GM12878 (cell line): Measurements from ENCODE around the gene PDE7B. TPM values are rescaled to one million over a fixed set of nuclear protein-coding genes. Genes with fewer than 3 reads are reported as not detected.

ENCODE experiments used
- ATAC-seq: fragments of 200-7000 bp; cut with Tn5 transposase; 3 replicates; pipeline ENCODE4 v1.9.1; 2020; ENCODE audit warnings: mild to moderate bottlenecking, moderate library complexity
- BruUV-seq: library from RNA; stranded (reverse); fragments of 400-500 nt; replicated peaks from 2 replicates; lab custom pipeline; 2021; lab: Mats Ljungman, UMichigan
- CTCF ChIA-PET: fragments of 300-600 bp; sonication (Branson Sonifier 250); formaldehyde crosslinking; extraction: SDS; loops from one replicate; lab custom pipeline; 2021; ENCODE audit warnings: inconsistent platforms; lab: Yijun Ruan, JAX
- POLR2A ChIA-PET: fragments of 350-600 bp; formaldehyde crosslinking; extraction: SDS; loops from one replicate; lab custom pipeline; 2021; ENCODE audit warnings: inconsistent platforms; lab: Charles Lee
- RAD21 ChIA-PET: fragments of 300-600 bp; sonication (Branson Sonifier 250); formaldehyde crosslinking; loops from one replicate; lab custom pipeline; 2023; ENCODE audit warnings: antibody characterized with exemption; ENCODE audit not compliant: unreplicated experiment; lab: Charles Lee
- SMC1A ChIA-PET: fragments of 300-600 bp; sonication (Branson Sonifier 250); formaldehyde crosslinking; loops from one replicate; lab custom pipeline; 2023; ENCODE audit not compliant: unreplicated experiment, uncharacterized antibody; lab: Charles Lee
- DNase-seq: peaks from one replicate; pipeline ENCODE4 v3.0.0-alpha.2; 2011; ENCODE audit warnings: low read depth, low spot score
- FAIRE-seq: peaks from 3 replicates; lab custom pipeline; 2011; peaks lifted over from hg19 to GRCh38; lab: Jason Lieb, UNC
- H2AFZ ChIP-seq: 2 replicates; pipeline ENCODE4 v1.6.0; 2011; ENCODE audit warnings: low read depth, low read length, control low read depth; ENCODE audit not compliant: control insufficient read depth
- H3K27ac ChIP-seq: 2 replicates; pipeline ENCODE4 v1.5.1; 2011; ENCODE audit warnings: control low read depth; ENCODE audit not compliant: control insufficient read depth, insufficient read depth
- H3K27me3 ChIP-seq, 2 experiments: replicated peaks in 1 of 2; 2 replicates each; pipeline versions ENCODE4 v1.6.0 to v1.6.1; 2011; ENCODE audit warnings: low read length in 1 of 2; ENCODE audit not compliant: control insufficient read depth in 2 of 2, insufficient read depth in 2 of 2
- H3K36me3 ChIP-seq, 2 experiments: 2 replicates each; pipeline ENCODE4 v1.5.1; 2011; ENCODE audit warnings: low read length in 1 of 2; ENCODE audit not compliant: control insufficient read depth in 2 of 2, insufficient read depth in 2 of 2
- H3K4me1 ChIP-seq: 2 replicates; pipeline ENCODE4 v1.6.1; 2011; ENCODE audit warnings: mild to moderate bottlenecking, low read length, moderate library complexity, mixed read lengths; ENCODE audit not compliant: control insufficient read depth, insufficient read depth
- H3K4me2 ChIP-seq: 2 replicates; pipeline ENCODE4 v1.6.0; 2011; ENCODE audit warnings: control low read depth; ENCODE audit not compliant: control insufficient read depth, insufficient read depth
- H3K4me3 ChIP-seq: fragments of 200-600 bp; sonication (generic); 2 replicates; pipeline ENCODE4 v1.5.1; 2016
- H3K79me2 ChIP-seq: 2 replicates; pipeline ENCODE4 v1.6.0; 2011; ENCODE audit warnings: low read length; ENCODE audit not compliant: control insufficient read depth, insufficient read depth
- H3K9ac ChIP-seq: 2 replicates; pipeline ENCODE4 v1.8.0; 2011; ENCODE audit warnings: low read length, control low read depth, mixed read lengths; ENCODE audit not compliant: control insufficient read depth, insufficient read depth
- H3K9me3 ChIP-seq: replicated peaks from 3 replicates; pipeline ENCODE4 v1.5.1; 2011; ENCODE audit warnings: mild to moderate bottlenecking, low read length; ENCODE audit not compliant: control insufficient read depth, insufficient read depth
- H4K20me1 ChIP-seq: 2 replicates; pipeline ENCODE4 v1.6.0; 2011; ENCODE audit not compliant: control insufficient read depth, insufficient read depth
- HCFC1 ChIP-seq: fragments of 150-350 bp; IDR thresholded peaks from 2 replicates; pipeline ENCODE4 v1.6.1; 2014; ENCODE audit warnings: low read length
- PAX8 ChIP-seq: fragments of 450-650 bp; IDR thresholded peaks from 2 replicates; pipeline ENCODE4 v1.6.1; 2017; ENCODE audit warnings: mild to moderate bottlenecking, moderate library complexity
- POLR2AphosphoS2 ChIP-seq: IDR thresholded peaks from 2 replicates; pipeline ENCODE4 v1.6.1; 2011; ENCODE audit warnings: low read depth, mild to moderate bottlenecking, low read length, improper control_type of control experiment, moderate library complexity
- RAD51 ChIP-seq: fragments of 450-650 bp; IDR thresholded peaks from 2 replicates; pipeline ENCODE4 v1.6.1; 2016; ENCODE audit warnings: moderate library complexity, mild to moderate bottlenecking, inconsistent platforms
- SMAD5 ChIP-seq: IDR thresholded peaks from 2 replicates; pipeline ENCODE4 v1.6.1; 2016; ENCODE audit warnings: antibody characterized with exemption, low read depth
- STAT3 ChIP-seq: IDR thresholded peaks from 2 replicates; pipeline ENCODE4 v1.6.1; 2011; ENCODE audit warnings: low read depth, low read length, improper control_type of control experiment
- SUPT20H ChIP-seq: IDR thresholded peaks from 2 replicates; pipeline ENCODE4 v1.6.1; 2011; ENCODE audit warnings: low read depth, mild to moderate bottlenecking, low read length, moderate library complexity, borderline replicate concordance; ENCODE audit not compliant: control insufficient read depth
- ZNF217 ChIP-seq: fragments of 450-650 bp; IDR thresholded peaks from 2 replicates; pipeline ENCODE4 v1.6.1; 2017; ENCODE audit warnings: antibody characterized with exemption, mild to moderate bottlenecking
- ZSCAN29 ChIP-seq: fragments of 450-650 bp; IDR thresholded peaks from 2 replicates; pipeline ENCODE4 v1.6.1; 2017; ENCODE audit warnings: mild to moderate bottlenecking, moderate library complexity
- WGBS: methylation state at CpG from one replicate; pipeline ENCODE4 v1.1.6; 2016; ENCODE audit warnings: low lambda C conversion rate; ENCODE audit not compliant: insufficient replicate concordance, insufficient coverage; ENCODE audit errors: missing lambda C conversion rate; 5-methylcytosine and 5-hydroxymethylcytosine counted together
- in situ Hi-C: fragments of 300-500 bp; cut with MboI; formaldehyde crosslinking; loops from 9 replicates; pipeline ENCODE4 v1.14.3; 2018; ENCODE audit warnings: mixed read lengths
- intact Hi-C: fragments of 100-400 bp; cut with micrococcal nuclease; formaldehyde crosslinking; loops from one replicate; pipeline ENCODE4 v1.14.2; 2022; ENCODE audit not compliant: unreplicated experiment
- polyA plus RNA-seq, 11 experiments: library from polyadenylated mRNA; depleted of rRNA in 4 of 11; unstranded in 6 of 11; stranded (reverse) in 5 of 11; fragments of >200 nt; fragmentation: Nextera tagmentation in 4 of 11; fragmentation: Illumina TruSeq in 1 of 11; extraction: Ambion mirVana in 4 of 11; extraction: Trizol in 1 of 11; gene quantifications; 1 replicate in 1 of 11; 2 replicates in 10 of 11; pipeline versions ENCODE4 v1.2.1 to v1.2.3, GENCODE V29; 2011 to 2016; ENCODE audit warnings: inconsistent platforms in 2 of 11, missing spikeins in 2 of 11, low read depth in 1 of 11
- total RNA-seq, 4 experiments: library from RNA; depleted of rRNA in 3 of 4; stranded (reverse); fragments of >200 nt in 3 of 4; fragmentation: Illumina TruSeq in 1 of 4; extraction: Trizol in 1 of 4; gene quantifications; 2 replicates each; pipeline versions ENCODE4 v1.2.1 to v1.2.3, GENCODE V29; 2013 to 2021
- TF ChIP-seq, protein P1 (sequence below): IDR thresholded peaks from 2 replicates; pipeline ENCODE4 v1.6.1; 2011; ENCODE audit warnings: low read depth, mild to moderate bottlenecking, low read length, moderate library complexity, borderline replicate concordance; ENCODE audit errors: extremely low read depth
- TF ChIP-seq, protein P2 (sequence below): fragments of 450-650 bp; IDR thresholded peaks from 2 replicates; pipeline ENCODE4 v1.6.1; 2017; ENCODE audit warnings: mild to moderate bottlenecking, moderate library complexity
- TF ChIP-seq, protein P3 (sequence below): fragments of 450-650 bp; formaldehyde crosslinking; IDR thresholded peaks from 2 replicates; pipeline ENCODE4 v1.4.0; 2020; ENCODE audit warnings: mild to moderate bottlenecking, moderate library complexity
- TF ChIP-seq, protein P4 (sequence below): fragments of 450-650 bp; IDR thresholded peaks from 2 replicates; pipeline ENCODE4 v1.6.1; 2016; ENCODE audit warnings: mild to moderate bottlenecking
- TF ChIP-seq, protein P5 (sequence below): IDR thresholded peaks from 2 replicates; pipeline ENCODE4 v1.6.1; 2011; ENCODE audit warnings: borderline replicate concordance, low read depth, mild to moderate bottlenecking, moderate library complexity, mixed read lengths, low read length; ENCODE audit not compliant: insufficient read depth; ENCODE audit errors: extremely low read length

The PDE7B gene
- total and polyA plus RNA-seq, 10 of the 15 experiments (the other 5 are each of a cell fraction or from before 2014, with no cell fraction given): not detected

DNA sequence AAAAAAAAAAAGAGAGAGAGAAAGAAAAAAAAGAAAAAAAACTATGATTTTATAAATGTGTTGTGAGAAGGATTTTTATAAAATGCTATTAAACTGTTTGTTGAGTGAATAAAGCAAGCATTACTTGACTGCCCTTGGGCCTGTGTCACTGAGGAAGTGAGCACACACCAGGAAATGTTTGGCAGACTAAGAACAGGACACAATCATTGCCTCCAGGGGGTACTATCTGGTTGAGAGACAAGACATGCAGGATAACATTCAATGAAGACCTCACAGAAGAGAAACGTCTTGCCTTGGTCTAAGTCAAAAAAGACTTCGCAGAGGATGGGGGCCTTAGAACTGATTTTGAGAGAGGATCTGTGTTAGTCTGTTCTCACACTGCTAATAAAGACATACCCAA, 358.0 kb downstream of the PDE7B start:
- no peak overlapping the region for H3K27ac ChIP-seq
- no peaks in the 10 kb centered on the region for H3K36me3 ChIP-seq
- H3K4me2 ChIP-seq: no peak overlapping the region
- H4K20me1 ChIP-seq: no peaks in the 10 kb centered on the region
- no peaks in the 10 kb centered on the region; a peak in 1 of 4 replicates for H3K27me3 ChIP-seq
- intact Hi-C loops: no loop called here
- RAD21 ChIA-PET: no interaction called here
- no peak overlapping the region for H2AFZ ChIP-seq
- in situ Hi-C loops: no loop called here
- 50% methylated on average over 2 of the region's 2 CpGs for WGBS
- no peak overlapping the region for H3K4me3 ChIP-seq
- no peak for FAIRE-seq
- no peaks in the 10 kb centered on the region for H3K79me2 ChIP-seq
- ATAC-seq: no peak
- no peak overlapping the region for H3K9ac ChIP-seq
- no peak for DNase-seq
- CTCF ChIA-PET: interaction anchor here (0.9 kb wide), 1 partner anchor 17 kb away, joined by 3 read pairs; no protein-coding TSS in a partner anchor
- BruUV-seq: no TSS peak
- no peaks in the 10 kb centered on the region for H3K4me1 ChIP-seq
- no peaks in the 10 kb centered on the region for H3K9me3 ChIP-seq
- POLR2A ChIA-PET: no interaction called here
- SMC1A ChIA-PET: no interaction called here
- TF ChIP-seq SUPT20H (no peak), POLR2AphosphoS2 (no peak), STAT3 (no peak), RAD51 (no peak), PAX8 (no peak), ZSCAN29 (no peak), ZNF217 (no peak), HCFC1 (no peak), SMAD5 (no peak)
- TF ChIP-seq, protein P1, sequence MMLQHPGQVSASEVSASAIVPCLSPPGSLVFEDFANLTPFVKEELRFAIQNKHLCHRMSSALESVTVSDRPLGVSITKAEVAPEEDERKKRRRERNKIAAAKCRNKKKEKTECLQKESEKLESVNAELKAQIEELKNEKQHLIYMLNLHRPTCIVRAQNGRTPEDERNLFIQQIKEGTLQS: no peak
- TF ChIP-seq, protein P2, sequence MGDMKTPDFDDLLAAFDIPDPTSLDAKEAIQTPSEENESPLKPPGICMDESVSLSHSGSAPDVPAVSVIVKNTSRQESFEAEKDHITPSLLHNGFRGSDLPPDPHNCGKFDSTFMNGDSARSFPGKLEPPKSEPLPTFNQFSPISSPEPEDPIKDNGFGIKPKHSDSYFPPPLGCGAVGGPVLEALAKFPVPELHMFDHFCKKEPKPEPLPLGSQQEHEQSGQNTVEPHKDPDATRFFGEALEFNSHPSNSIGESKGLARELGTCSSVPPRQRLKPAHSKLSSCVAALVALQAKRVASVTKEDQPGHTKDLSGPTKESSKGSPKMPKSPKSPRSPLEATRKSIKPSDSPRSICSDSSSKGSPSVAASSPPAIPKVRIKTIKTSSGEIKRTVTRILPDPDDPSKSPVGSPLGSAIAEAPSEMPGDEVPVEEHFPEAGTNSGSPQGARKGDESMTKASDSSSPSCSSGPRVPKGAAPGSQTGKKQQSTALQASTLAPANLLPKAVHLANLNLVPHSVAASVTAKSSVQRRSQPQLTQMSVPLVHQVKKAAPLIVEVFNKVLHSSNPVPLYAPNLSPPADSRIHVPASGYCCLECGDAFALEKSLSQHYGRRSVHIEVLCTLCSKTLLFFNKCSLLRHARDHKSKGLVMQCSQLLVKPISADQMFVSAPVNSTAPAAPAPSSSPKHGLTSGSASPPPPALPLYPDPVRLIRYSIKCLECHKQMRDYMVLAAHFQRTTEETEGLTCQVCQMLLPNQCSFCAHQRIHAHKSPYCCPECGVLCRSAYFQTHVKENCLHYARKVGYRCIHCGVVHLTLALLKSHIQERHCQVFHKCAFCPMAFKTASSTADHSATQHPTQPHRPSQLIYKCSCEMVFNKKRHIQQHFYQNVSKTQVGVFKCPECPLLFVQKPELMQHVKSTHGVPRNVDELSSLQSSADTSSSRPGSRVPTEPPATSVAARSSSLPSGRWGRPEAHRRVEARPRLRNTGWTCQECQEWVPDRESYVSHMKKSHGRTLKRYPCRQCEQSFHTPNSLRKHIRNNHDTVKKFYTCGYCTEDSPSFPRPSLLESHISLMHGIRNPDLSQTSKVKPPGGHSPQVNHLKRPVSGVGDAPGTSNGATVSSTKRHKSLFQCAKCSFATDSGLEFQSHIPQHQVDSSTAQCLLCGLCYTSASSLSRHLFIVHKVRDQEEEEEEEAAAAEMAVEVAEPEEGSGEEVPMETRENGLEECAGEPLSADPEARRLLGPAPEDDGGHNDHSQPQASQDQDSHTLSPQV: no peak
- TF ChIP-seq, protein P3, sequence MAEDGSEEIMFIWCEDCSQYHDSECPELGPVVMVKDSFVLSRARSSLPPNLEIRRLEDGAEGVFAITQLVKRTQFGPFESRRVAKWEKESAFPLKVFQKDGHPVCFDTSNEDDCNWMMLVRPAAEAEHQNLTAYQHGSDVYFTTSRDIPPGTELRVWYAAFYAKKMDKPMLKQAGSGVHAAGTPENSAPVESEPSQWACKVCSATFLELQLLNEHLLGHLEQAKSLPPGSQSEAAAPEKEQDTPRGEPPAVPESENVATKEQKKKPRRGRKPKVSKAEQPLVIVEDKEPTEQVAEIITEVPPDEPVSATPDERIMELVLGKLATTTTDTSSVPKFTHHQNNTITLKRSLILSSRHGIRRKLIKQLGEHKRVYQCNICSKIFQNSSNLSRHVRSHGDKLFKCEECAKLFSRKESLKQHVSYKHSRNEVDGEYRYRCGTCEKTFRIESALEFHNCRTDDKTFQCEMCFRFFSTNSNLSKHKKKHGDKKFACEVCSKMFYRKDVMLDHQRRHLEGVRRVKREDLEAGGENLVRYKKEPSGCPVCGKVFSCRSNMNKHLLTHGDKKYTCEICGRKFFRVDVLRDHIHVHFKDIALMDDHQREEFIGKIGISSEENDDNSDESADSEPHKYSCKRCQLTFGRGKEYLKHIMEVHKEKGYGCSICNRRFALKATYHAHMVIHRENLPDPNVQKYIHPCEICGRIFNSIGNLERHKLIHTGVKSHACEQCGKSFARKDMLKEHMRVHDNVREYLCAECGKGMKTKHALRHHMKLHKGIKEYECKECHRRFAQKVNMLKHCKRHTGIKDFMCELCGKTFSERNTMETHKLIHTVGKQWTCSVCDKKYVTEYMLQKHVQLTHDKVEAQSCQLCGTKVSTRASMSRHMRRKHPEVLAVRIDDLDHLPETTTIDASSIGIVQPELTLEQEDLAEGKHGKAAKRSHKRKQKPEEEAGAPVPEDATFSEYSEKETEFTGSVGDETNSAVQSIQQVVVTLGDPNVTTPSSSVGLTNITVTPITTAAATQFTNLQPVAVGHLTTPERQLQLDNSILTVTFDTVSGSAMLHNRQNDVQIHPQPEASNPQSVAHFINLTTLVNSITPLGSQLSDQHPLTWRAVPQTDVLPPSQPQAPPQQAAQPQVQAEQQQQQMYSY (CRISPR knock-in tag): no peak
- TF ChIP-seq, protein P4, sequence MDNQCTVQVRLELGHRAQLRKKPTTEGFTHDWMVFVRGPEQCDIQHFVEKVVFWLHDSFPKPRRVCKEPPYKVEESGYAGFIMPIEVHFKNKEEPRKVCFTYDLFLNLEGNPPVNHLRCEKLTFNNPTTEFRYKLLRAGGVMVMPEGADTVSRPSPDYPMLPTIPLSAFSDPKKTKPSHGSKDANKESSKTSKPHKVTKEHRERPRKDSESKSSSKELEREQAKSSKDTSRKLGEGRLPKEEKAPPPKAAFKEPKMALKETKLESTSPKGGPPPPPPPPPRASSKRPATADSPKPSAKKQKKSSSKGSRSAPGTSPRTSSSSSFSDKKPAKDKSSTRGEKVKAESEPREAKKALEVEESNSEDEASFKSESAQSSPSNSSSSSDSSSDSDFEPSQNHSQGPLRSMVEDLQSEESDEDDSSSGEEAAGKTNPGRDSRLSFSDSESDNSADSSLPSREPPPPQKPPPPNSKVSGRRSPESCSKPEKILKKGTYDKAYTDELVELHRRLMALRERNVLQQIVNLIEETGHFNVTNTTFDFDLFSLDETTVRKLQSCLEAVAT: no peak
- TF ChIP-seq, protein P5, sequence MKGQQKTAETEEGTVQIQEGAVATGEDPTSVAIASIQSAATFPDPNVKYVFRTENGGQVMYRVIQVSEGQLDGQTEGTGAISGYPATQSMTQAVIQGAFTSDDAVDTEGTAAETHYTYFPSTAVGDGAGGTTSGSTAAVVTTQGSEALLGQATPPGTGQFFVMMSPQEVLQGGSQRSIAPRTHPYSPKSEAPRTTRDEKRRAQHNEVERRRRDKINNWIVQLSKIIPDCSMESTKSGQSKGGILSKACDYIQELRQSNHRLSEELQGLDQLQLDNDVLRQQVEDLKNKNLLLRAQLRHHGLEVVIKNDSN: no peak
